IPS-15b (cell line): ENCODE data around the gene KLHL30.
"Not testable (repeated sequence)": the region's sequence is repeated elsewhere in the genome, so short reads cannot be mapped to it uniquely, and the experiment has no call there.

ENCODE experiments used
- H3K27me3 ChIP-seq: one replicate; pipeline ENCODE4 v1.6.1; 2013; ENCODE audit warnings: low read length; ENCODE audit not compliant: control insufficient read depth, insufficient read depth
- H3K36me3 ChIP-seq: one replicate; pipeline ENCODE4 v1.6.1; 2013; ENCODE audit warnings: low read length; ENCODE audit not compliant: control insufficient read depth, insufficient read depth
- H3K4me1 ChIP-seq: one replicate; pipeline ENCODE4 v1.6.1; 2013; ENCODE audit warnings: mild to moderate bottlenecking, low read length; ENCODE audit not compliant: control insufficient read depth, insufficient read depth
- H3K4me3 ChIP-seq: one replicate; pipeline ENCODE4 v1.5.1; 2013; ENCODE audit warnings: low read depth, low read length
- H3K9ac ChIP-seq: one replicate; pipeline ENCODE4 v1.6.1; 2013; ENCODE audit warnings: low read depth, mild to moderate bottlenecking, low read length
- H3K9me3 ChIP-seq: one replicate; pipeline ENCODE4 v1.6.1; 2013; ENCODE audit warnings: mild to moderate bottlenecking, low read length; ENCODE audit not compliant: control insufficient read depth, insufficient read depth

KLHL30 gene

GRCh38 chr2:238104691-238105371 lies 33.6 kb upstream of the KLHL30 start:
- Histone ChIP-seq H3K4me1 (no peaks in the 10 kb centered on the region), H3K9ac (no peak overlapping the region), H3K9me3 (no peaks in the 10 kb centered on the region), H3K4me3 (no peak overlapping the region), H3K36me3 (no peaks in the 10 kb centered on the region), H3K27me3 (no peaks in the 10 kb centered on the region)

GRCh38 chr2:238105506-238106338 lies 32.7 kb upstream of the KLHL30 start:
- H3K9me3 ChIP-seq = no peaks in the 10 kb centered on the region
- no peaks in the 10 kb centered on the region for H3K36me3 ChIP-seq
- no peak overlapping the region for H3K9ac ChIP-seq
- no peaks in the 10 kb centered on the region for H3K27me3 ChIP-seq
- H3K4me1 ChIP-seq = no peaks in the 10 kb centered on the region
- no peak overlapping the region for H3K4me3 ChIP-seq

- no peaks in the 10 kb centered on the region for H3K27me3 ChIP-seq
- H3K4me3 ChIP-seq = no peak overlapping the region
- H3K9ac ChIP-seq = no peak overlapping the region
- H3K9me3 ChIP-seq = no peaks in the 10 kb centered on the region
- H3K36me3 ChIP-seq = no peaks in the 10 kb centered on the region
- H3K4me1 ChIP-seq = no peaks in the 10 kb centered on the region
These were observed 32.1 kb upstream of the KLHL30 start for GRCh38 chr2:238106339-238106697.

DNA sequence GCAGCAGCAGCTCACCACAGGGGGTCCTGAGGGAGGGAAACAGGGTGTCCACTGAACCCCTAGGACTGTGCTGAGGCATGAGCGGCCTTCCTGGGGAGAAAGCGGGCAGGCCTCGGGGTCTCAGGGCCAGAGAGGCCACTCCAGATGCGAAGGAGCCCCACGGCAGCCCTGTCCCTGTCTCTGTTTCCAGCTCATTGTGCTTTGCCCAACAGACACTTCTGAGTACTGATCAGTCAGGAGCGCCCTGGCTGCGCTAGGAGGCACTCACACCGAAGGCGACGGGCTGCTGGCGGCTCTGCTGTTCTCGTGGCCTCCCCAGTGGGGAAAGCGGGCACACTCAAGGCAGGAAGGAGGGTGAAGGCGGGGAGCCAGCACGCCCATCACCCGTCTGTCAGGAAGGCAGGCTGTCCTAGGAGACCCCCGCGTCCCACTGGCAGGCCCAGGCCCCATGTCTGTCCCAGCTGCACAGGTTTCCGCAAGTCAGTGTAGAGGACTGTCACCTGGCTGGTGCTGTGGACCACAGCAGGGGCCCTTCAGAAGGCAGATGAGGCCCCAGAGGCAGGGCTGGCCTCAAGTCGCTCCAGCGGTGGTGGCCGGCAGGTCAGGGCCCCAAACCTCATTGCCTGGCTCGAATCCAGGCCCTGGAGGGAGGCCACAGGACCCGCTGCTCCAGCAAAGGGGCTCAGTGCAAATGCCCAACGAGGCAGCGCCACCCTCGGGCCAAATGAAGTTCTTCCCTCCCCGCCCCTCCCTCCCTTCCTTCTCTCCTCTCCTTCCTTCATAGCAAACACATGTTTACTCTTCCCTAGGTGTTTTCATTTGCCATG lies 31.6 kb upstream of the KLHL30 start:
- Histone ChIP-seq H3K4me3 (no peak overlapping the region), H3K9me3 (no peaks in the 10 kb centered on the region), H3K9ac (no peak overlapping the region), H3K36me3 (no peaks in the 10 kb centered on the region), H3K27me3 (no peaks in the 10 kb centered on the region), H3K4me1 (no peaks in the 10 kb centered on the region)

DNA sequence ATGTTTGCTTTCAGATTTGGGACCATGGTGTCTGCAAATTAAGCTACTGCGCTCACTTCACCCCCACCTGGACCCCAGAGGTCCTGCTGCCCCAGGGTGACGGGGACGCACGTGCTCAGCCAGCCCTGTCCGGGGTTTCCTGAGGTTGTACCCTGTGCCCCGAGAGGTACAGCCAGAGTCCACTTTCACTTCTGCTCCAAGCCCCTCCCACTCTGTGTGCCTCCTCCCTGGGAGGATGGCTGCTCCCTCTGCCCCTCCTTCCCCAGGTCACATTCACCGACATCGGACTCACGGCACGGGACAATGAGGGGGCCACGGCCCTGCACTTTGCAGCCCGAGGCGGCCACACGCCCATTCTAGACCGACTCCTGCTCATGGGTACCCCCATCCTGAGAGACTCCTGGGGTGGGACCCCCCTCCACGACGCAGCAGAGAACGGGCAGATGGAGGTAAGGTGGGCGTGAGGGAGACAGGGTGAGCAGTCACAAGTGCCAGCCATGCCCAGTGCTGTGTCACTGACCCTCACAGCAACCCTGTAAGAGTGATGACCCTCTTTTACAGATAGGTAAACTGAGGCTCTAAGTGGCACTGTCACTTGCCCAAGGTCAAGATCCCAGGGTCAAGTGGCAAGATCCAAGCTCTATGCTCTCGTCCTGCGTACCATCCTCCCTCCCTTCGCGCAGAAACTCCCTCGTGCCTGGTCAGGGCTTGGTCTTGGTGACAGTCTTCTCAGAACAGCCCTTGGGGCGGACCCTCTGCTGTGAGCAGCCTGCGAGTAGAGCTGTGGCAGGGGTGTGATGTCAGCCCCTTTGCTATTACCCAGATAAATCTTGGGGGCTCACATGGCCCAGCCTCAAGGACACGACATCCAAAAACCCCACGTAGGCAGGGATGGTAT lies 30.7 kb upstream of the KLHL30 start:
- Histone ChIP-seq H3K9me3 (no peaks in the 10 kb centered on the region), H3K4me3 (no peak overlapping the region), H3K36me3 (no peaks in the 10 kb centered on the region), H3K27me3 (no peaks in the 10 kb centered on the region), H3K4me1 (no peaks in the 10 kb centered on the region), H3K9ac (no peak overlapping the region)

DNA sequence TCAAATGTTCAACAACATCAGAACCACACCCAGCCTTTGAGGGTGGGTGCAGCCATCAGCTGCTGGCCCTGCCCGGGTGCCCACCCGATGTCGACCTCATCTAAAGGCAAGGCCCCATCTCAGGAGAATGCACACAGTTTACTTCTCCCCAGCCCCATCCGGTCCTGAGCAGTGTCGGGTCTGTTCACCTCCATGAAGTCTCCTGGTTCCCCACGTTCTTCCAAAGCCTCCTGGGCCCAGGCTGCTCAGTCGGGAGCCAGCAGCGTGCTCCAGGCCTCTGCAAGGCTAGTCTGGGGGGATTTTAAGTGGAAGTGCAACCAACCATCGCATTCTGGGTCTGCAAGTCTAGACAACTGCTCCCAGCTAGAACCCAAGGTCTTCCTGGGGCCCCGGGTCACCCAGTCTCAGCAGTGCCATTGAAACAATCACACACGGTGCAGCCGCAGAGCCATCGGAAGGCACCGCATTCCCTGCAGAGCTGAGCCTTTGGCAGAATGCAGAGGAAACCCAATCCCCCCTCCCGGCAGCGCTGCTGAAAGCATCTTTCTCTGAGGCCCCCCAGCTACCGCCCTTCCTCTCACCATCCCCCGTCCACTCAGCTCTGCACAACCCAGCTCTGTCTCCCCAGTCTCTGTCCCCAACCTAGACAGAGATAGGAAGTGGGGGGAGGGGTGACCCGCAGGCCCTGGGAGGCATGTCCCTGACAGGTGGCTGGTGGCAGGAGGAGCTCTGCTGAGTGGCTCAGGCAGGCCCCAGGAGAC lies 29.9 kb upstream of the KLHL30 start:
- no peaks in the 10 kb centered on the region for H3K36me3 ChIP-seq
- H3K27me3 ChIP-seq = no peaks in the 10 kb centered on the region
- H3K4me1 ChIP-seq = no peaks in the 10 kb centered on the region
- no peak overlapping the region for H3K4me3 ChIP-seq
- no peaks in the 10 kb centered on the region for H3K9me3 ChIP-seq
- H3K9ac ChIP-seq = no peak overlapping the region

GRCh38 chr2:238113611-238114010 lies 24.9 kb upstream of the KLHL30 start:
- Histone ChIP-seq H3K4me1 (no peaks in the 10 kb centered on the region), H3K4me3 (no peak overlapping the region), H3K9ac (no peak overlapping the region), H3K36me3 (no peaks in the 10 kb centered on the region), H3K27me3 (no peaks in the 10 kb centered on the region), H3K9me3 (no peaks in the 10 kb centered on the region)

GRCh38 chr2:238114331-238114841 lies 24.1 kb upstream of the KLHL30 start:
- no peak overlapping the region for H3K9ac ChIP-seq
- H3K4me1 ChIP-seq = no peaks in the 10 kb centered on the region
- H3K36me3 ChIP-seq = no peaks in the 10 kb centered on the region
- H3K9me3 ChIP-seq = no peaks in the 10 kb centered on the region
- H3K4me3 ChIP-seq = no peak overlapping the region
- no peaks in the 10 kb centered on the region for H3K27me3 ChIP-seq

- H3K4me1 ChIP-seq = no peaks in the 10 kb centered on the region
- H3K9ac ChIP-seq = no peak overlapping the region
- no peaks in the 10 kb centered on the region for H3K27me3 ChIP-seq
These were observed 23.4 kb upstream of the KLHL30 start for GRCh38 chr2:238114851-238115660.

DNA sequence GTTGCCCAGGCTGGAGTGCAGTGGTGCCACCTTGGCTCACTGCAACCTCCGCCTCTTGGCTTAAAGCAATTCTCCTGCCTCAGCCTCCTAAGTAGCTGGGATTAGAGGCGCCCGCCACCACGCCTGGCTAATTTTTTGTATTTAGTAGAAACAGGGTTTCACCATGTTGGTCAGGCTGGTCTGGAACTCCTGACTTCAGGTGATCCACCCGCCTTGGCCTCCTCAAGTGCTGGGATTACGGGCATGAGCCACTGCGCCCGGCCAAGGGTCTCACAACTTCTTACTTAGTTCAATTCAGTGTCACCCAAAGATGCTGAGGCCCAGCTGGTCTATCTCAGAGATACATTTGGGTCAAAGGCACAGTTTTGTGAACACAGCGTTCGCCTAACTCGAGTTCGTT lies 22.8 kb upstream of the KLHL30 start:
- not testable (repeated sequence) for H3K9ac ChIP-seq, H3K27me3 ChIP-seq, H3K36me3 ChIP-seq, H3K4me1 ChIP-seq, H3K9me3 ChIP-seq, H3K4me3 ChIP-seq

More at GRCh38 chr2:238114851-238115660, 23.4 kb upstream of the KLHL30 start:
- H3K36me3 ChIP-seq = no peaks in the 10 kb centered on the region
- no peak overlapping the region for H3K4me3 ChIP-seq
- H3K9me3 ChIP-seq = no peaks in the 10 kb centered on the region
